Stimulated activated CD8-positive, alpha-beta memory T cell treated with anti-CD3 and anti-CD28 coated beads, Interleukin-4, amount 100 ng/mL, for 48 hours (primary cell): ENCODE data around the gene RNF220.

Experiments
- DNase-seq: peaks from one replicate; pipeline ENCODE4 v3.0.0-alpha.2; 2020

Gene RNF220

GRCh38 chr1:44407430-44408211 lies 2.6 kb downstream of the RNF220 start:
- peak; percentile 29 for DNase-seq

DNA sequence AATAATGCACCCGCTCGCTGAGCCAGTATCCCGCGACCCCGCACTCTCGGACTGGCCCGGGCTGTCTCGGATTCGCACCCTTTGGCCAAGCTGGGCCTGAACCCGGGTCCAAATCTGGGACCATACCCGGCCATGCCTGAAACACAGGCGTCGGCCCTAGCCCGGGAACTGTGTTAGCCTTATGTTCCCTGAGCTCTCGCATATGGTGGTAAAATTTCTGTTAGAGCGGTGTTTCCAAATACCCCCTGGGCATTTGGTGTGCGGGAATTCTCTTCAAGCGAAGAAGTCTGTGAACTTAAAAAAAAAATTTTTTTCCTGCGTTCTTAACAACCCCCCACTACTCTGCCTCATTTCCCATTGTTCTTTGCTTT lies 3.1 kb downstream of the RNF220 start:
- no peak for DNase-seq

DNA sequence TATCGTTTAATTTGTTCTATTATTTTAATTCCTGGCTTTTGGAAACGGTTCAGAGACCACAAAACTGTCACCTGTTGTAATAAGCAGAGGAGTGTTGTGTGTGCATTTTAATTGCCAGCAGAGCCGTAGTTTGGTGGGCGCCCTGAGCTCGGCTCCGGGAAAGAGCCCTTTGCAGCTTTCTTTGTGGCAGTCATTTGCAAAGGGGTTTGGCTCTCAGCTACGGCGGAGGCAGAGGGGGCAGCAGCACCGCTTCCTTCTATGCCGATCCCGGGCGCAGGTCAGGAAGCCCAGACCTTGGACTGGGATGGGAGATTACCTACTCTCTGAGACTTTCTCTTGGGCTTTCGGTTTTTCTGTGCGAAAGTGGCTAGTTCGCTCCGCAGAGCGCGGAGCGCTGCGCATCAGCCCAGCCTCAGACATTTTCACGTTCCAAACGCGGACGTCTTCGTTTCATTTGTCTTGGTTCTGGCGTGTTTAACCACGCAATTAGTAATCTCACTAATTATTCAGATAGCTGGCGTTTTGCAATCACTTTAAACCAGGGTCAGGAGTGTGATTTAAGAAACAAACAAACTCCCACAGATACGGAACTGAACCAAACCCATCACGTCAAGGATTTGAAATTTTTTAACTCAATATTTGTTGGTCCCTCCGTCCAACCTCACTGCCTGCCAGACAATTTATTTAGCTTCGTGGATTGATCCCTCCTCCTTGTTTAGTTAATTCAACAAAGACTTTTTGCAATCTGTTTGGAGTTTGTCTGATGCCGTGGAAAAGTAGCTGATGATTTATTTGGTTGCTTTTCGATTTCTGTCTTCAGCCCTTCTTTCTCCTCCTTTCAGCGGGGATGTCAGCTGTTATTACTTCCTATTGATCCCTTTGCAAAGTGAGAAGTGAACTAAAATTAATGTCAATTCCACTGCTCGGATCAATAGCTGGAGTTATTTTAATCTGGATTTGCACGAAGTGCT lies 3.9 kb downstream of the RNF220 start:
- DNase-seq = peak; percentile 34

DNA sequence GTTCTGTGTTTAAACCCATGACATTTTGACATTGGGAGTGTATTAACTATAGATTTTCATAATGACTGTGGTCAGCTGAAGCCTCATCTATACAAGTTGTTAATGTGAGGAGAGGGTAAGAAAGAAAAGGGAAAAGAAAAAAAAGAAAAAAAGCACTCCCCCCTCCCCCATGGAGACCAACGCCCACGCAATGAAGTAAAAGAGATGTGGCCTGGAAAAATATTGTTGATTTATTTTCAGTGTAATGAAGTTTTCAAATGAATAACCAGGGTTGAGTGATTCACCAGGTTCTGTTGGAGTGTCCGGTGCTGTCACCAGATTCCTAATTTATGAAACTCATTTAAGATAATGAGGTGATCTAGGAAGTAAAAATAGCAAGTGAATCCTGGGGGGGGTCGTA lies 4.7 kb downstream of the RNF220 start:
- no peak for DNase-seq

DNA sequence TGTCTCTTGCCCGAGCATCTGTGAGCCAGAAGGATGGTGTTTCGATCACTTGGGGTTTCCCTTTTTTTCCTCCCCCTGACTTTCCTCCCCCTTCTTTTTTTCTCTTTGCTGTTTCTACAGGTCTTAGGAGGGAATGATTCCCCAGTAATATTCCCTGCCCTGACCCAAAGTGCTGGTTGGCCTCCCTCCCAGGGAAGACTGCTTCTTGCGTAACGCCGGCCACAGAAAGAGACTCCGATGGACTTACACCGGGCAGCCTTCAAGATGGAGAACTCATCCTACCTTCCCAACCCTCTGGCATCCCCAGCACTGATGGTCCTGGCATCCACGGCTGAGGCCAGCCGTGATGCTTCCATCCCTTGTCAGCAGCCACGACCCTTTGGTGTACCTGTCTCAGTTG lies 6.8 kb downstream of the RNF220 start:
- DNase-seq = no peak

DNA sequence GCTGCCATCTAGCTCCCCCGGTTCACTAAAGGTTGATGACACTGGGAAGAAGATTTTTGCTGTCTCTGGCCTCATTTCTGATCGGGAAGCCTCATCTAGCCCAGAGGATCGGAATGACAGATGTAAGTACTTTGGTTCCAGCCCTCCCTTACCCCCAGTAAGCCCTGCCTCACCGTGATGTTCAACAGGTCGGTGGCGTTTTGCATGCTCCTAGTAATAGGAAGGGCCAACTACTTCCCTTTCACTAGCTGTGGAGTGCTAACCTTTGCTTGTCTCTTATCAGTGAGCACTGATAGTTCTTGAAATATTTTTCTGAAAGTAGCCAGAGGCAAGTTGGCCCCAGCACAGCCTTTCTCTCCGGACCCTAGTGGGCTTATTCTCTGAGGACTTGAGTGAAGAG lies 7.5 kb downstream of the RNF220 start:
- no peak for DNase-seq

DNA sequence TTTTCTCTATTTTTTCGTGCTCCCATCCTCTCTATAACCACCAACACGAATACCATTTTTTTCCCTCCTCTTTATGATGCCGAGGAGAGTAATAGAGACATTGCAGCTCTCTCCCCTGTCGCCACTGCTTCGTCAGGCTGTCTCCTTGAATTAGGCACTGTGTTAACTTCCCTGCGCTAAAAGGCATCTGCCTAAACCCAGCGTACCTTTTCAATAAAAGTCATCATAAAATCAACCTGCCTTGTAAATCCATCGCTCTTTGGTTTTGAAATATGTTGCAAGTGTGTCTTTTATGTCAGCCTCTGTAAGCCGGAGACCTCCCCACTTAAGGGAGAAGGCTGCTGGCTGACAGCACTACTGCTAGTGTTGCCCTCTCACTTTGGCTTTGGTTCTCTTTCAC lies 8.7 kb downstream of the RNF220 start:
- no peak for DNase-seq

DNA sequence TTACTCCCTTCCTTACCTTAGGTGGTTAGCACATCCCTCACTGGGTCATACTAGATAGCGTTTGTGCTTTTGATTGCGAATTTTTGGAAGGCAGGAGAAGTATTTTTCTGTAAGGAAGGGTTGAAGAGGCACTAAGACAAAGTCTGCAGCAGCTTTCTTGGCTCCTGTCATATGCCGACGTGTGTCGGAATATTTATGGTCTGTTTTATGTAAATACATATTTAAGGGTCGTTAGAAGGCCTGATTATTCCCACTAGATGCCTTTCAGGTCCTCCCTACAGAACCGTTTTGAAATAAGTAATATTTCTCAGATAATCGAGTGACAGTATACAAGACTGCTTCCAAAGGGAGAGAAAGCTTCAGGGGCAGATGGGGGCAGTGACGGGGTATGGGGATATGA lies 10.0 kb downstream of the RNF220 start:
- no peak for DNase-seq

GRCh38 chr1:44416408-44416807 lies 11.4 kb downstream of the RNF220 start:
- no peak for DNase-seq

DNA sequence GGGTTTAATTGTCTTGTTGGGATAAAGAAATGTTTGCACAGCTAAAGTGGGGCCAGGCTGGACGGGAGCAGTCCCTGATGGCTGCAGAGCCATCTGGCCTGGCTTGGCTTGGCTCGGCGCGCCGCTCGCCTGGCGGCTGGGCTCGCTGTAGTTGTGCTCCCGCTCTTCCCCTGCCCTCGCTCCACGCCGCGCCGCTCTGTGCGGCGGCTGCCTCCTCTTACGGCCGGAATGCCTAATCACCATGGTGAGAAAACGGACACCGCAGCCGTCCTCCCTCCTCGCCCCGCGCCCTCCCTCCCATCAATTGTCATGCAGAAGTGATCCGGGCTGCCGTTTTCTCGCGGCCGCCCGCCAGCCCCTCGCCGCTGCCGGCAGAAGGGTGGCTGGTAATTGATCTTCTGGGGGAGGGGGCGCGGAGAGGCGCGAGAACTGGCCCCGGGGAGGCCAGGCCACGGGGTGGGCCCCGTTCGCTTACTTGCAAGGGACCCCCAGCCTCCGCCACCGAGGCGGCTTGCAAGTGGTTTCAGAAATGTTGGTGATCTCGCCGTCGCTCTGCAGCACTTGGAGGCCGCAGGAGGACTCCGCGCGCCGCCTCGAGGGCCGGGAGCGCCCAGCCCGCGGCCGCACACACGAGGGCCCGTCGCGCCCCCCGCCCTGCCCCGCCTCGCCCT lies 12.4 kb downstream of the RNF220 start:
- DNase-seq = no peak

GRCh38 chr1:44418022-44418673 lies 13.1 kb downstream of the RNF220 start:
- no peak for DNase-seq

DNA sequence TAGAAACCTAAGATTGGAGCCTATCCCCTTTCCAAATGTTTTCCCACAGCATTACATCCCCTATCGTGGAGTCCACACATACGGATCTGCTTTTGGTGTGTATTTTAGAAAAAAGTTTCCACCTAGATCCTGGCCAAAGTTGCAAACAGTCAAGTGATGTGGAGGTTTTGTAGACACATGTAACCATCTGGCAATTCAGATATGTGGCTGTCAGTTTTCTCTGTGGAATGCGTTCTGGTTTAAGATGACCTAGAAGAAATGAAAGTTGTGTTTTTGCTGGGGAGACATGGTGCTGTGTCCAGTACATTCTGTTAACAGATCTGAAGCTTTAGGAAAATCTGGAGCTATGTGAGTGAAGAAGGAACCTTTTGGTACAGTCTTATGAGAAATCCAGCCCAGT lies 14.8 kb downstream of the RNF220 start:
- DNase-seq = no peak

DNA sequence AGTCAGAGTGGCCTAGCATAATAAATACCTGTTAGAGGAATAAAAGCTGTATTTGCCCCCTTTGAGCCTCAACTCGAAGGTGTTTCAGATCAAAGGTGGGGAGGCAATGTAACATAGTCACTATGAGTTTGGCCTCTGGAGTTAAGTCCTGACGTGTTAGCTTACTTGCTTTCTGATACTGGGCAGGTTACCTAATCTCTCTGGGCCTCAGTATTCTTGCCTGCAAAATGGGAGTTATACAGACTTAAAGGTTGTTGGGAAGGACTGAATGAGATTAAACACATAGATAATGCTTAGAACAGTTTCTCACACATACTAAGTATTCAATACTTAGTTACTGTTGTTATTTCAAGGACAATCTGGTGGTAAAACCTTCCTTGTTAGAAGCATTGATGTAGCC lies 15.5 kb downstream of the RNF220 start:
- DNase-seq = no peak

- no peak for DNase-seq
Measured at GRCh38 chr1:44421446-44421884, 16.4 kb downstream of the RNF220 start.

GRCh38 chr1:44422161-44422560 lies 17.1 kb downstream of the RNF220 start:
- DNase-seq = no peak

DNA sequence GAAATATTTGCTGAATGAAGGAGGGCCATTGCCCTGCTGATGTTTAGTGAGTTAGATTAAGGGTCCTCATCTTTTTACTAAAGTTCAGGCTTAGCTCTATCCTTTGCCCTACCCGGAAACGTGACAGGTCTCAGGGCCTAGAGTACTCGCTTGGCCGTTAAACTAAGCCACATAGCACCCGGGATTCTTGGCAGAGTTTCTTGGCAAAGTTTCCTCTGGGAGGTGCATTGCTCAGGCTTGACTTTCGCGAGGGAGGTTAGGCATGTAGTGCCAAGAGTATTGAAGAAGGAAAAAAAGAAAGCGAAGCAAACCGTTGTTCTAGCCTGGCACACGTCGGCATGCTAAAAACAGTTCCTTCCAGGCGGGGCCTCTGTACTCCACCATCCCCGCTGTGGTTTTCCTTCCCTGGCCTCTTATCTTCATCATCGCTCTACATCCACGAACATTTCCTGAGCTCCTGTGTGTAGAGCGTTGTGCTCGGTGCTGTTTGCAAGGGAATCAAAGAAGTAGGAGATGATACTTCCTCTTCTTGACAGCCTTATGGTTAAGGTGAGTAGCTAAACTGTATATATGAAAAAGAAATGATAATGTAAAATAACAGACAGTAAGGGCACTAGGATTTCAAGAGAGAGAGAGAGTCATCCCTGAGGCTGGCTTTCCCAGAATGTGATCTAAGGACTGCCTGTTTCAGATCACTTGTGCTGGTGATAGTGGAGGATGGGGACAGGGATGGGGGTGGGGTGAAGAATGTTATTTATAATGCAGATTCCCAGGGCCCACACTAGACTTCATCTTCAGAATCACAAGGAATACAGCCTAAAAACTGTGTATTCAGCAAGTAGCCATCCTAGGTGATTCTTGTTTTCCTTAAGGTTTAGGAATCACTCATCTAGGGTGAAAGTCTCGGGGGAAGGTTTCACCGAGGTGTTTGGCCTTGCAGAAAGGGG lies 18.8 kb downstream of the RNF220 start:
- no peak for DNase-seq

- DNase-seq = no peak
Measured at GRCh38 chr1:44424747-44425146, 19.7 kb downstream of the RNF220 start.

DNA sequence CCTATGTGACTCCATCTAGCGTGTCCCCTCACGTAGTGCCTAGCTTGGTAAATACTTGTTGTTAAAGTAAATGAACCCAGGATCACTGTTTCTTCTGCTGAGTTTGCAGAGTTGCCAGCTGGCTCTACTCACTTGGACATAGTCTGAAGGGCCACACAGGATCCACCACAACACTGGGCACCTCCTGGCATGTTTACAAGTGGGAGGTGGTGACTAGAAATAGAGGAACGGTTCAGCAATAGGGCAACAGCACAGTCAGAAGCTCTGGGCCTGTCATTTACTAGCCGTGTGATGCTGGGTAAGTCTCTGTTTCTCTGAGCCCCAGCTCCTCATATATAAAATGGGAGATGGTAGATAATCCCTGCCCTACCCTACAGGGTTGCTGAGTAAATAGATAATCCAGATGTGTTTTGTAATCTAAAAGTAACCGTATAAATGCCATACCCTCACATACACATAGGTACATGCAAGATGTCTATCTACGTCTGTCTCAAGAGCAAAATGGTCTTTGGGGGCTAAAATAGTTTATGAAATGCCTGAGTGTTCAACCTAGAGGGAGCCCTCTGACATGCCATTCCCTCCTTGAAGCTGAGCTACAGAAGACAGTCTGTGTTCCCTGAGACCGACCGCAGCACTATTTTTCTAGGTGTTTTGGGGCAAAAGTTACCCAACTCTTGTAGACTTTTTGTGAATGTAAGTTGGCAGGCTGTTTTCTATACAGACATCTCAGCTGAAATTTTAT lies 20.5 kb downstream of the RNF220 start:
- DNase-seq = no peak

DNA sequence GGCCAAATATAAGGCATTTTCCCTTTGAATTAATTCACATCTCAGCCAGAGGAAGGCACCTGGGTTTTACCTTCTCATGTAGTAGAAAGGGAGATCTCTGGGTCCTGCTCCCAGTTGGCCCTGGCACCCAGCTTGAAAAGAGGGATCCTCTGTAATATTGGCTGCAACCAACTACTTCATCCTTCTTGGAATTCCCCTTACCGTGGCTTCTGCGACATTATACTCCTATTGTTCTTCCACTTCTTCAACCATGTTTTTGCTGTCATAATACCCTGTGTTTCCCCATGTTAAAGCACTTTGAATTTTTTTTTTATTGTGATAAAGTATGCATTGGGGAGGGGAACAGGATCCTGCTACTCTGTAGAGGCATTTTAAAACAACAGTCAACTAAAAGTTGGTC lies 26.8 kb downstream of the RNF220 start:
- DNase-seq = no peak

- DNase-seq = no peak
Measured at GRCh38 chr1:44433209-44433608, 28.2 kb downstream of the RNF220 start.
